ENCODE results near the gene SEMA3D.
A peak's percentile ranks its signal among the peaks of the same experiment; 100 is the strongest.
"Not testable (repeated sequence)": the region's sequence is repeated elsewhere in the genome, so short reads cannot be mapped to it uniquely, and the experiment has no call there.

SEMA3D gene

GRCh38 chr7:84999450-84999849, 187.4 kb downstream of the SEMA3D start:
- Histone ChIP-seq H3K9ac (ENCODE audit: low read length) (no peak overlapping the region), H4K20me1 (ENCODE audit: insufficient read depth, low read length) (no peaks in the 10 kb centered on the region), H3K4me1 (ENCODE audit: low read length) (peaks cover 3% of the 10 kb centered on the region; the same call in 1 of the 2 replicates), H3K9me3 (ENCODE audit: insufficient read depth, low read length) (no peaks in the 10 kb centered on the region), H3K27me3 (ENCODE audit: low read depth, low read length) (no peaks in the 10 kb centered on the region), H3K36me3 (replicated peaks; ENCODE audit: low read depth, low read length) (no peaks in the 10 kb centered on the region), H3K4me3 (ENCODE audit: low read length) (no peak overlapping the region), H3K27ac (ENCODE audit: low read length) (no peak overlapping the region), H2AFZ (ENCODE audit: low read depth, low read length) (no peak overlapping the region), H3K79me2 (ENCODE audit: low read length) (no peaks in the 10 kb centered on the region), H3K4me2 (ENCODE audit: low read length) (no peak overlapping the region)
- TF ChIP-seq CTCF (IDR thresholded peaks at IDR 0.05; ENCODE audit: low read depth, low read length): no peak

- Histone ChIP-seq H3K9me3 (ENCODE audit: insufficient read depth, low read length) (no peaks in the 10 kb centered on the region), H2AFZ (ENCODE audit: low read depth, low read length) (no peak overlapping the region), H3K27me3 (ENCODE audit: low read depth, low read length) (no peaks in the 10 kb centered on the region), H3K9ac (ENCODE audit: low read length) (no peak overlapping the region), H4K20me1 (ENCODE audit: insufficient read depth, low read length) (no peaks in the 10 kb centered on the region), H3K27ac (ENCODE audit: low read length) (no peak overlapping the region), H3K4me1 (ENCODE audit: low read length) (peaks cover 3% of the 10 kb centered on the region; the same call in 1 of the 2 replicates), H3K4me2 (ENCODE audit: low read length) (no peak overlapping the region), H3K4me3 (ENCODE audit: low read length) (no peak overlapping the region), H3K36me3 (replicated peaks; ENCODE audit: low read depth, low read length) (no peaks in the 10 kb centered on the region), H3K79me2 (ENCODE audit: low read length) (no peaks in the 10 kb centered on the region)
- no peak for TF ChIP-seq CTCF (IDR thresholded peaks at IDR 0.05; ENCODE audit: low read depth, low read length)
- TF ChIP-seq EZH2phosphoT487 (IDR thresholded peaks at IDR 0.05; ENCODE audit: low read depth): no peak
Observed at GRCh38 chr7:84998665-84999064, 188.2 kb downstream of the SEMA3D start.

- no peaks in the 10 kb centered on the region for H3K79me2 ChIP-seq (ENCODE audit: low read length)
- H4K20me1 ChIP-seq (ENCODE audit: insufficient read depth, low read length): no peaks in the 10 kb centered on the region
- peaks cover 3% of the 10 kb centered on the region; the same call in 1 of the 2 replicates for H3K4me1 ChIP-seq (ENCODE audit: low read length)
- no peaks in the 10 kb centered on the region for H3K27me3 ChIP-seq (ENCODE audit: low read depth, low read length)
- no peaks in the 10 kb centered on the region for H3K9me3 ChIP-seq (ENCODE audit: insufficient read depth, low read length)
- H3K4me3 ChIP-seq (ENCODE audit: low read length): no peak overlapping the region
- H2AFZ ChIP-seq (ENCODE audit: low read depth, low read length): peak overlapping the region; percentile 28; the same call in 1 of the 2 replicates
- no peaks in the 10 kb centered on the region for H3K36me3 ChIP-seq (replicated peaks; ENCODE audit: low read depth, low read length)
- no peak overlapping the region for H3K9ac ChIP-seq (ENCODE audit: low read length)
- TF ChIP-seq EZH2phosphoT487 (IDR thresholded peaks at IDR 0.05; ENCODE audit: low read depth) (no peak), CTCF (IDR thresholded peaks at IDR 0.05; ENCODE audit: low read depth, low read length) (no peak)
- H3K4me2 ChIP-seq (ENCODE audit: low read length): no peak overlapping the region
- H3K27ac ChIP-seq (ENCODE audit: low read length): no peak overlapping the region
Observed at GRCh38 chr7:84997626-84998025, 189.2 kb downstream of the SEMA3D start.

- H3K4me2 ChIP-seq (ENCODE audit: low read length); H3K27ac ChIP-seq (ENCODE audit: low read length); H3K4me3 ChIP-seq (ENCODE audit: low read length); H2AFZ ChIP-seq (ENCODE audit: low read depth, low read length); H3K9ac ChIP-seq (ENCODE audit: low read length); H3K9me3 ChIP-seq (ENCODE audit: insufficient read depth, low read length); H3K79me2 ChIP-seq (ENCODE audit: low read length); H4K20me1 ChIP-seq (ENCODE audit: insufficient read depth, low read length); H3K36me3 ChIP-seq (replicated peaks; ENCODE audit: low read depth, low read length); H3K4me1 ChIP-seq (ENCODE audit: low read length); H3K27me3 ChIP-seq (ENCODE audit: low read depth, low read length): not testable (repeated sequence)
Observed at GRCh38 chr7:84992954-84993353, 193.9 kb downstream of the SEMA3D start.
